Ishikawa (cell line): Measurements from ENCODE around the gene MOCS3.

Source experiments
- CEBPB ChIP-seq: IDR thresholded peaks from 2 replicates; pipeline ENCODE4 v1.6.1; 2012
- CREB1 ChIP-seq: IDR thresholded peaks from 2 replicates; pipeline ENCODE4 v1.6.1; 2012; ENCODE audit warnings: low read depth
- EP300 ChIP-seq: IDR thresholded peaks from 2 replicates; pipeline ENCODE4 v1.6.1; 2012; ENCODE audit warnings: borderline replicate concordance
- MAX ChIP-seq: IDR thresholded peaks from 2 replicates; pipeline ENCODE4 v1.6.1; 2012
- RAD21 ChIP-seq: IDR thresholded peaks from 2 replicates; pipeline ENCODE4 v1.6.1; 2012; ENCODE audit warnings: low read depth
- REST ChIP-seq: IDR thresholded peaks from 2 replicates; pipeline ENCODE4 v1.6.1; 2012; ENCODE audit warnings: low read depth, mild to moderate bottlenecking
- TAF1 ChIP-seq: IDR thresholded peaks from 2 replicates; pipeline ENCODE4 v1.6.1; 2012; ENCODE audit warnings: low read depth, mild to moderate bottlenecking
- TCF12 ChIP-seq: IDR thresholded peaks from 2 replicates; pipeline ENCODE4 v1.6.1; 2012; ENCODE audit warnings: low read depth
- USF1 ChIP-seq: IDR thresholded peaks from 2 replicates; pipeline ENCODE4 v1.6.1; 2012
- YY1 ChIP-seq: IDR thresholded peaks from 2 replicates; pipeline ENCODE4 v1.6.1; 2012; ENCODE audit warnings: low read depth
- ZBTB7A ChIP-seq: IDR thresholded peaks from 2 replicates; pipeline ENCODE4 v1.6.1; 2012; ENCODE audit warnings: low read depth

GRCh38 chr20:50981714-50982048 is 23.1 kb downstream of the MOCS3 start:
- TF ChIP-seq REST (no peak), YY1 (no peak), TAF1 (no peak), CREB1 (no peak), EP300 (no peak), CEBPB (no peak), USF1 (no peak), MAX (no peak), TCF12 (no peak), ZBTB7A (no peak), RAD21 (no peak)
